Kidney (tissue), 14 donors: ENCODE results near the gene CDRT4. TPM values are rescaled to one million over a fixed set of nuclear protein-coding genes. Genes with fewer than 3 reads are reported as not detected.

Experiments used
- DNase-seq, 5 donors: peaks; one replicate each; pipeline ENCODE4 v3.0.0-alpha.2; 2013 to 2020
- FAIRE-seq: peaks from 2 replicates; lab custom pipeline; 2012; peaks lifted over from hg19 to GRCh38; lab: Jason Lieb, UNC
- H3K27ac ChIP-seq, 2 donors: one replicate each; pipeline ENCODE4 v1.7.0; 2013; ENCODE audit warnings: low read depth in 2 of 2, low read length in 2 of 2, inconsistent platforms in 1 of 2
- H3K27me3 ChIP-seq: one replicate; pipeline ENCODE4 v1.7.1; 2013; ENCODE audit warnings: low read length, inconsistent platforms; ENCODE audit not compliant: control insufficient read depth, insufficient read depth
- H3K36me3 ChIP-seq, 3 donors: one replicate each; pipeline versions ENCODE4 v1.7.0 to v1.7.1; 2013; ENCODE audit warnings: low read length in 3 of 3, control low read depth in 1 of 3, inconsistent platforms in 1 of 3; ENCODE audit not compliant: insufficient read depth in 3 of 3, control insufficient read depth in 2 of 3
- H3K4me1 ChIP-seq, 3 donors: one replicate each; pipeline versions ENCODE4 v1.7.0 to v1.7.1; 2013; ENCODE audit warnings: low read length in 3 of 3, inconsistent platforms in 1 of 3, low read depth in 1 of 3; ENCODE audit not compliant: control insufficient read depth in 2 of 3, insufficient read depth in 2 of 3
- H3K4me3 ChIP-seq, 3 donors: one replicate each; pipeline versions ENCODE4 v1.7.0 to v1.8.1; 2013; ENCODE audit warnings: low read length in 3 of 3, control low read depth in 1 of 3, inconsistent platforms in 1 of 3
- H3K9ac ChIP-seq, 3 donors: one replicate each; pipeline versions ENCODE4 v1.7.0 to v1.7.1; 2013; ENCODE audit warnings: low read length in 3 of 3, control low read depth in 1 of 3, inconsistent platforms in 1 of 3
- H3K9me3 ChIP-seq, 3 donors: one replicate each; pipeline versions ENCODE4 v1.7.0 to v1.7.1; 2013; ENCODE audit warnings: low read length in 3 of 3, control low read depth in 1 of 3, inconsistent platforms in 1 of 3; ENCODE audit not compliant: control insufficient read depth in 2 of 3, insufficient read depth in 1 of 3
- CTCF ChIP-seq: IDR thresholded peaks from 3 replicates; pipeline ENCODE4 v1.5.1; 2012; ENCODE audit warnings: mild to moderate bottlenecking, moderate library complexity, borderline replicate concordance; ENCODE audit not compliant: insufficient read depth; ENCODE audit errors: extremely low read depth
- intact Hi-C: fragments of 100-400 bp; cut with DNase I; formaldehyde crosslinking; loops from one replicate; pipeline ENCODE4 v1.11.1; 2022
- polyA plus RNA-seq: library from polyadenylated mRNA; stranded (reverse); fragments of 350-450 nt; fragmentation: Illumina TruSeq; extraction: RNeasy Lipid Tissue Mini Kit (QIAGEN cat#74804); gene quantifications from one replicate; pipeline ENCODE4 v1.2.3, GENCODE V29; 2014; ENCODE audit warnings: low read depth, low replicate concordance; ENCODE audit not compliant: insufficient read depth
- total RNA-seq: library from RNA; stranded (reverse); fragmentation: NEBNext Ultra II Directional; extraction: Animal tissue kit (Norgen Biotek cat#: 25700); gene quantifications from one replicate; pipeline ENCODE4 v1.2.1, GENCODE V29; 2021
- donor health status: control.
- donor health status: control.
- donor health status: control.
- donor health status: control.
- donor health status: control.
- donor health status: DM: yes; HTN: yes; CAD: no.
- donor health status: Normal renal cell carcinoma (clear cell type).

Gene CDRT4
- total and polyA plus RNA-seq, 2 donors from 2014 or later: 4.6 to 8.0 TPM

- Histone ChIP-seq H3K27me3 (no peaks in the 10 kb centered on the region), H3K4me3 (no peak overlapping the region), H3K9ac (peak overlapping the region in 1 of 3 donors; percentile 31), H3K4me1 (peaks cover 4 to 14% (median 5%) of the 10 kb centered on the region in 3 donors), H3K9me3 (peaks cover 0 to 5% (median 0%) of the 10 kb centered on the region in 3 donors), H3K27ac (peak overlapping the region in 1 of 2 donors; percentile 30), H3K36me3 (no peaks in the 10 kb centered on the region)
- intact Hi-C loops: no loop called here
- FAIRE-seq (no peak), DNase-seq (no peak)
- TF ChIP-seq CTCF: no peak
These were observed 9.7 kb downstream of the CDRT4 start for GRCh38 chr17:15457723-15458094.

- Histone ChIP-seq H3K9ac (peak overlapping the region in 1 of 3 donors; percentile 31), H3K27me3 (no peaks in the 10 kb centered on the region), H3K9me3 (peaks cover 0 to 5% (median 0%) of the 10 kb centered on the region in 3 donors), H3K36me3 (peaks cover 0 to 4% (median 0%) of the 10 kb centered on the region in 3 donors), H3K4me3 (no peak overlapping the region), H3K4me1 (peaks cover 4 to 14% (median 5%) of the 10 kb centered on the region in 3 donors), H3K27ac (peak overlapping the region in 1 of 2 donors; percentile 30)
- intact Hi-C loops: no loop called here
- DNase-seq (peak in 2 of 5 donors; percentile 55 to 73), FAIRE-seq (no peak)
- TF ChIP-seq CTCF: no peak
These were observed 10.3 kb downstream of the CDRT4 start for GRCh38 chr17:15456972-15457722.

GRCh38 chr17:15456496-15456895, 10.9 kb downstream of the CDRT4 start:
- peaks cover 0 to 4% (median 0%) of the 10 kb centered on the region in 3 donors for H3K36me3 ChIP-seq
- DNase-seq: no peak
- no peak overlapping the region for H3K27ac ChIP-seq
- no peaks in the 10 kb centered on the region for H3K27me3 ChIP-seq
- intact Hi-C loops: no loop called here
- TF ChIP-seq CTCF: no peak
- FAIRE-seq: no peak
- H3K9me3 ChIP-seq: peaks cover 0 to 5% (median 0%) of the 10 kb centered on the region in 3 donors
- H3K9ac ChIP-seq: no peak overlapping the region
- H3K4me1 ChIP-seq: peaks cover 4 to 14% (median 5%) of the 10 kb centered on the region in 3 donors
- no peak overlapping the region for H3K4me3 ChIP-seq
